Endothelial cell of umbilical vein (primary cell): ENCODE results near the gene TTLL7. TPM values are rescaled to one million over a fixed set of nuclear protein-coding genes. Genes with fewer than 3 reads are reported as not detected.

Experiments used
- BruUV-seq: library from RNA; stranded (reverse); fragments of 400-500 nt; replicated peaks from 2 replicates; lab custom pipeline; 2021; lab: Mats Ljungman, UMichigan
- CTCF ChIA-PET: fragments of 300-600, 350-600 bp; sonication (Branson Sonifier 250); formaldehyde crosslinking; loops from one replicate; lab custom pipeline; 2021; ENCODE audit warnings: antibody characterized with exemption, inconsistent platforms; lab: Charles Lee
- POLR2A ChIA-PET: fragments of 300-600, 350-600 bp; sonication (Branson Sonifier 250); formaldehyde crosslinking; loops from one replicate; lab custom pipeline; 2021; ENCODE audit warnings: antibody characterized with exemption, inconsistent platforms; lab: Charles Lee
- DNase-seq: peaks from one replicate; pipeline ENCODE4 v3.0.0-alpha.2; 2011; ENCODE audit warnings: low read depth, low spot score
- FAIRE-seq: peaks from 2 replicates; lab custom pipeline; 2011; peaks lifted over from hg19 to GRCh38; lab: Jason Lieb, UNC
- H2AFZ ChIP-seq: 2 replicates; pipeline ENCODE4 v1.6.0; 2012; ENCODE audit warnings: low read depth, low read length, control low read depth, inconsistent platforms
- H3K27ac ChIP-seq: 2 replicates; pipeline ENCODE4 v1.5.1; 2011; ENCODE audit warnings: low read depth, mild to moderate bottlenecking, control low read depth, low read length, moderate library complexity; ENCODE audit not compliant: insufficient read depth
- H3K27me3 ChIP-seq, 2 experiments: 2 replicates each; pipeline versions ENCODE4 v1.6.0 to v1.6.1; 2011; ENCODE audit warnings: low read length in 2 of 2, mixed read lengths in 1 of 2; ENCODE audit not compliant: control insufficient read depth in 2 of 2, insufficient read depth in 2 of 2
- H3K36me3 ChIP-seq, 2 experiments: 2 replicates in 1 of 2; 3 replicates in 1 of 2; pipeline ENCODE4 v1.5.1; 2011; ENCODE audit warnings: low read length in 2 of 2, mild to moderate bottlenecking in 1 of 2, moderate library complexity in 1 of 2; ENCODE audit not compliant: control insufficient read depth in 2 of 2, insufficient read depth in 2 of 2; ENCODE audit errors: extremely low read depth in 1 of 2
- H3K4me1 ChIP-seq: 3 replicates; pipeline ENCODE4 v1.5.1; 2011; ENCODE audit warnings: mild to moderate bottlenecking, low read length; ENCODE audit not compliant: control insufficient read depth, insufficient read depth; ENCODE audit errors: extremely low read depth
- H3K4me2 ChIP-seq: 2 replicates; pipeline ENCODE4 v1.6.1; 2011; ENCODE audit warnings: low read length, control low read depth, mixed read lengths; ENCODE audit not compliant: insufficient read depth
- H3K4me3 ChIP-seq, 3 experiments: fragments of 200-600 bp in 1 of 3; sonication (generic), shearing (Covaris generic) in 1 of 3; replicated peaks in 1 of 3; 2 replicates each; pipeline ENCODE4 v1.5.1; 2011 to 2016; ENCODE audit warnings: control low read depth in 3 of 3, low read length in 3 of 3, mild to moderate bottlenecking in 2 of 3, inconsistent platforms in 1 of 3, low read depth in 1 of 3, moderate library complexity in 1 of 3; ENCODE audit not compliant: insufficient read depth in 1 of 3
- H3K79me2 ChIP-seq: 2 replicates; pipeline ENCODE4 v1.6.0; 2012; ENCODE audit warnings: low read length, inconsistent platforms; ENCODE audit not compliant: control insufficient read depth, insufficient read depth
- H3K9ac ChIP-seq: replicated peaks from 2 replicates; pipeline ENCODE3; 2011; ENCODE audit warnings: low read length, control low read depth; ENCODE audit not compliant: insufficient read depth; ENCODE audit errors: extremely low read depth
- H3K9me1 ChIP-seq: replicated peaks from 3 replicates; pipeline ENCODE4 v1.6.0; 2011; ENCODE audit warnings: mild to moderate bottlenecking, low read length; ENCODE audit not compliant: control insufficient read depth, insufficient read depth; ENCODE audit errors: extremely low read depth
- H3K9me3 ChIP-seq: replicated peaks from 2 replicates; pipeline ENCODE4 v1.5.1; 2012; ENCODE audit warnings: low read length, inconsistent platforms; ENCODE audit not compliant: control insufficient read depth, insufficient read depth
- H4K20me1 ChIP-seq: replicated peaks from 2 replicates; pipeline ENCODE3; 2011; ENCODE audit warnings: mild to moderate bottlenecking, low read length; ENCODE audit not compliant: control insufficient read depth, insufficient read depth; ENCODE audit errors: extremely low read depth
- CTCF ChIP-seq, 2 donors: IDR thresholded peaks; 1 replicate in 1 of 2; 2 replicates in 1 of 2; pipeline ENCODE4 v1.5.1; 2011; ENCODE audit warnings: low read length in 2 of 2, mild to moderate bottlenecking in 2 of 2, moderate library complexity in 2 of 2, control low read depth in 1 of 2, inconsistent platforms in 1 of 2, low read depth in 1 of 2; ENCODE audit not compliant: insufficient read depth in 1 of 2; ENCODE audit errors: extremely low read depth in 1 of 2
- EZH2 ChIP-seq: IDR thresholded peaks from 2 replicates; pipeline ENCODE4 v1.6.1; 2012; ENCODE audit warnings: borderline replicate concordance, low read depth, mild to moderate bottlenecking, moderate library complexity, low read length, inconsistent platforms; ENCODE audit not compliant: severe bottlenecking
- FOS ChIP-seq: IDR thresholded peaks from 2 replicates; pipeline ENCODE4 v1.6.1; 2011; ENCODE audit warnings: mild to moderate bottlenecking, low read length, moderate library complexity, borderline replicate concordance; ENCODE audit not compliant: insufficient read depth
- GATA2 ChIP-seq: IDR thresholded peaks from 2 replicates; pipeline ENCODE4 v1.7.0; 2011; ENCODE audit warnings: low read depth, mild to moderate bottlenecking, moderate library complexity, mixed read lengths, low read length; ENCODE audit not compliant: insufficient read length, insufficient read depth
- JUN ChIP-seq: IDR thresholded peaks from 2 replicates; pipeline ENCODE4 v1.6.1; 2011; ENCODE audit warnings: borderline replicate concordance, low read depth; ENCODE audit not compliant: insufficient read length, insufficient read depth
- MAX ChIP-seq: IDR thresholded peaks from 2 replicates; pipeline ENCODE4 v1.6.1; 2011; ENCODE audit not compliant: insufficient read depth, insufficient read length
- MYC ChIP-seq: IDR thresholded peaks from one replicate; pipeline ENCODE4 v1.6.1; 2011; ENCODE audit warnings: mild to moderate bottlenecking, low read depth, low read length
- POLR2A ChIP-seq: IDR thresholded peaks from 2 replicates; pipeline ENCODE4 v1.6.1; 2012; ENCODE audit warnings: low read depth, mild to moderate bottlenecking, control low read depth, low read length
- POLR2AphosphoS5 ChIP-seq: IDR thresholded peaks from 2 replicates; pipeline ENCODE4 v1.6.1; 2012; ENCODE audit warnings: low read depth, mild to moderate bottlenecking, control low read depth, low read length, moderate library complexity; ENCODE audit not compliant: insufficient read depth
- dilution Hi-C: fragments of 300-500 bp; cut with MboI; formaldehyde crosslinking; loops from one replicate; pipeline ENCODE4 v1.15.0; 2019; ENCODE audit warnings: low sequenced_read_pairs; ENCODE audit not compliant: extremely low pct_ligation_motif_present
- intact Hi-C: fragments of 100-400 bp; cut with micrococcal nuclease; formaldehyde crosslinking; loops from one replicate; pipeline ENCODE4 v1.10.0; 2022
- polyA plus RNA-seq, 4 experiments: library from polyadenylated mRNA; depleted of rRNA in 3 of 4; stranded (reverse) in 3 of 4; unstranded in 1 of 4; fragments of >200 nt; gene quantifications; 2 replicates each; pipeline versions ENCODE4 v1.2.1 to v1.2.3, GENCODE V29; 2011 to 2012; ENCODE audit warnings: missing spikeins in 1 of 4
- total RNA-seq: library from RNA; stranded (reverse); gene quantifications from 2 replicates; pipeline ENCODE4 v1.2.3, GENCODE V29; 2021

TTLL7 gene
- total and polyA plus RNA-seq, 2 donors (not counting 3 experiments of a cell fraction or from before 2014, with no cell fraction given): 2.1 to 11.7 TPM

- FAIRE-seq: no peak
Measured at GRCh38 chr1:83819436-83819835, 179.5 kb downstream of the TTLL7 start.

More at GRCh38 chr1:83819436-83819835, 179.5 kb downstream of the TTLL7 start:
- H3K9ac ChIP-seq: no peak overlapping the region
- no peak for TF ChIP-seq MAX
- TF ChIP-seq CTCF (IDR thresholded peaks at IDR 0.05; ENCODE audit: extremely low read depth in 1 of 2, insufficient read depth in 1 of 2, low read depth in 1 of 2, low read length in 2 of 2): no peak
- TF ChIP-seq GATA2: no peak
- TF ChIP-seq POLR2AphosphoS5: no peak
- TF ChIP-seq MYC: no peak
- TF ChIP-seq FOS: no peak
- no peak for TF ChIP-seq EZH2
- no peak for TF ChIP-seq JUN
- TF ChIP-seq POLR2A: no peak
- no peaks in the 10 kb centered on the region for H3K36me3 ChIP-seq
- no TSS peak for BruUV-seq
- no peaks in the 10 kb centered on the region for H3K9me1 ChIP-seq
- ChIA-PET CTCF (no interaction called here), POLR2A (no interaction called here)
- no peak for DNase-seq
- H4K20me1 ChIP-seq: no peaks in the 10 kb centered on the region
- H3K4me2 ChIP-seq: no peak overlapping the region
- H2AFZ ChIP-seq: no peak overlapping the region
- dilution Hi-C loops: no loop called here
- no peaks in the 10 kb centered on the region for H3K9me3 ChIP-seq
- H3K4me3 ChIP-seq: no peak overlapping the region
- no peaks in the 10 kb centered on the region for H3K4me1 ChIP-seq
- H3K27me3 ChIP-seq: no peaks in the 10 kb centered on the region
- H3K79me2 ChIP-seq: no peaks in the 10 kb centered on the region
- no peak overlapping the region for H3K27ac ChIP-seq
- intact Hi-C loops: no loop called here
